NOMO-1 (cell line): Measurements from ENCODE around the gene SLC44A3.

Source experiments
- DNase-seq, 2 experiments: peaks; one replicate each; lab custom pipeline; 2025; ENCODE audit not compliant: unreplicated experiment in 2 of 2; lab: John Stamatoyannopoulos, UW

SLC44A3 gene

DNA sequence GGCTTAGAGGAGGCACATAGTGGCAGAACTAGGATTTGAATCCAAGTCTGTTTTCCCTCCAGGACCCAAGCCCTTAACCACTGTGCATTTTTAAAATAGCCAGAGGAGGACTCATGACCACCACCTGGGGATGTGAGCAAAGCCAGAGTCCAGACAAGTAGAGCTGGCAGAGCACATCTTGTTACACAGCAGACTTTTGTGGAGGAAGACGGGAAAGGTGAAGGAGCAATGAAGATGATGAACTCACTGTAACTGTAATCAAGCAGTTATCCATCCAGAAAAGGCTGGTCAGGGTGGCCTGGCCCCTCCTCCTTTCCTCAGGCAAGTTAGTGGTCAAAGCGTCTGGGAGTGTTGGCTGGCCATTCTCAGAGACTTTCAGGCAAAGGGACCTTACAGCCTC is 50.9 kb downstream of the SLC44A3 start:
- no peak for DNase-seq

DNA sequence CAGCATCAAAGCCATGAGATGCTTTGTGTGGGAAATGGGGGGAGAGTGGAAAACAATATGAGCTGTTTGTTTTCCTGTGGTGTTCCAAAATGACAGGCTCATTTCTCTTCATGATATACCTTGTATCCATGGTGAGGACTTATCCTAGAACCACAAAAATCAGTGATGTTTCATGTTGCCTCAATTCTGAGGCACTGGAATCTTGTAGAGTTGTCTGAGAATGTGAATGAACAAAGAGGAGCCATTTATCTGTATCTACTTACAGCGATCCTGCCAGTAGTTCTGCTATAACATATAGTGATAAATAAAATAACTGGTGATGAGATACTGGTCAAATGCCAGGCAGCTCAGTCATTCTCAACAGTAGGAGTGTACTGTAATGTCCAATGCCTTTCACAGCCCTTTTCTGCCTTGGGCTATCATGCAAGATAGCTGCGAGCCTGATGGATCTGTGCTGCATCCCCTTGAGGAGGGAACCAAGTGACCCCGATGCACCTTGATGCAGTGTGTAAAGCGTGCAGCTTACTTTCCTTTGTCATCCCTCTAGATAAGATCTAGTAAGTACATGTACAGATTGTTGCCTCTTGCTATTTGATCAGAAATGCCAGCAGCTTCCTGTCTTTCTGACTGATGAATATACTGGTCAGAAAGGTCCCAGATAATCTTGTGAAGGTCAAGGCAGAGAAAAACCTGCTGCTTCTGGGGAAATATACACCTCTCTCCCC is 52.8 kb downstream of the SLC44A3 start:
- no peak for DNase-seq

GRCh38 chr1:94873520-94874351 is 53.6 kb downstream of the SLC44A3 start:
- no peak for DNase-seq

- DNase-seq, result no peak
Measured at GRCh38 chr1:94874423-94874822, 54.3 kb downstream of the SLC44A3 start.

DNA sequence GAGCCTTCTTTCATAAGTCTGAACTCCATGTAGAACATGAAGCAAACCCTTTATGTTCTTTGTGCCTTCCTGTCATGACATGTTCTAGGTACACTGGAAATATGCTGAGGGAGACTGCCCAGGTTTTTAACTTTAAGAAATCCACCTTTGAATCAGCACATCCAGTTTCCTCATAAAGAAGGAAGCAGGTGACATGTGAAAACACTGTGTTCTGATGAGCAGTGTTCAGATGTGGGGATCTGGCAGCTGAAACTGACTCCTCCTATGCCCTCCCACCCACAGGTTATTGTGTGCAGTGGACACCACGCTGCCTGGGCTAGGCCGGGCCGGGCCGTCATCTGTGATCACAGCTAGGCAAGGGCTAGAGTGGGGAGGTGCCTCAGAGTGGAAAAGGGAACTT is 55.6 kb downstream of the SLC44A3 start:
- DNase-seq, result no peak

- DNase-seq, result peak in 1 of 2 experiments; percentile 0
Measured at GRCh38 chr1:94876362-94876761, 56.2 kb downstream of the SLC44A3 start.

GRCh38 chr1:94878329-94878728 is 58.2 kb downstream of the SLC44A3 start:
- DNase-seq, result no peak

DNA sequence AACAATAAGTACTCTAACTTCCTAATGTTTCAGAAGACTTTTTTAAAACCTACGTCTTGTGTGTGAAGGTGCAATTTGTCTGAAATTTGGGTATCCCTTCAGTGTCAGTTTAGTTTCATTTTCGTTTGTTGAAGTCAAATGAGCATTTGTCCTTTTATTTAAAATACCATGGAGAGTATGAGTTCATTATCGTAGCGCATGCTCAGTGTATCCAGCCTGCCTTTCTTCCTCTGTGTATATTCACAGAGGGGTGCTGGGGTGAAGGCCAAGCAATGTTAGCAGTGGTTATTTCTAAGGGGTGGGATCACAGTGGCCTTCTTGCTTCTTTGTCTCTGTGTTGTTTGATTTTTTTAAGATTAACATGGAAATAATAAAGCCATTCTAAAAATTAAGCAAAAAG is 63.5 kb downstream of the SLC44A3 start:
- no peak for DNase-seq

DNA sequence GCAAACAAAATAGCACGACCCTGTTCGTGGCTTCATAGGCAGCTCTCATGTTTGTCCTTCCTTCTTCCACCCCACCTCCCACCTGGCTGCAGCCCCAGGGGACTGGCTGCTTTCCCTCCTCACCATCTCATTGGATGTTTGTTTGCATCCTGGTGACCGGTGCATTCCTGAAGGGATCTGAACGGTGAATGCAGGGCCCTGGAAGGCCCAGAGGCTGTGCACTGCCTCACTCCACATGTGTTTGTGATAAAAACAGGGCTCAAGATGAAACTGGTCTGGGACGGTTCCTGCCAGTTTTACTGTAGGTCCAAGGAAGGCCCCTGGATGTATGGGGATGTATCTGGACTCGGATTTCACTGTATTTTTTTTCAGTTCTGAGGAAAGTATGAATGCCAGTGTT is 63.9 kb downstream of the SLC44A3 start:
- no peak for DNase-seq

DNA sequence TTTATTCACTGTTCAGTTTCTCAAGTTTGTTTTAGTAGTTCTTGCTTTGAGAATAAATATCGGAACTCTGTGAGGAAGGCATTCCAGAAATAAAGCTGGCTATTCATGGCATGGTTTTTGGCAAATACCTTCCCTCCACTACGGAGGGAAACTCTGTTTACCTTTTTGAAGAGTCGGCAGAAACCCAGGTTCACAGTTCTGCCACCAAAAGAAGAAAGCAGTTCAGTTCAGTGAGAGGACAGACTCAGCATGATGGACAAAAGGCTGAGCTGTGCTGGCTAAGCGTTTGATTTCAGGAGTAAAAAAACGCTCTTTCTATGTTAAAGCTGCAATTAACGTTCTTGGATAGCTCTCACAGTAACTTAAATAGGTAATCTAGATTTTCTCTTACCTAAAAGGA is 64.3 kb downstream of the SLC44A3 start:
- no peak for DNase-seq

DNA sequence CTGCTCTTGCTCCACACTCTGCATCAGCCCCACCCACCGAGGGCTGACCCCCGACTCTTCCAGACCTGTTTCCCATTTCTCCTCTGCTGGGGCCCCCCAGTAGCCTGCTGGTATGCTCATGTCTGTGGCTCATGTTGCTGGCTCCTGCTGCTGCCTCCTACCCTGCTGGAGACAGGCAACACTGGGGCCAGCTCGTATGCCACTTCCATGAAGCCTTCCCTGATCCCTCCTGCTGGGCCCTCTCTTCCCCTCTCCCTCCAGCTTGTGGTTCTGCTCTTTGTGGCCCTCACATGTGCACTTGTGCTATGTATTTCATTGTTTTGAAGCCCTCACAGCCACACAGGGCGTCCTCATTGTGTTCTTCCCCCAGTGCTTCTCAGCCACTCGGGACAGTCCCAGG is 66.2 kb downstream of the SLC44A3 start:
- DNase-seq, result no peak

DNA sequence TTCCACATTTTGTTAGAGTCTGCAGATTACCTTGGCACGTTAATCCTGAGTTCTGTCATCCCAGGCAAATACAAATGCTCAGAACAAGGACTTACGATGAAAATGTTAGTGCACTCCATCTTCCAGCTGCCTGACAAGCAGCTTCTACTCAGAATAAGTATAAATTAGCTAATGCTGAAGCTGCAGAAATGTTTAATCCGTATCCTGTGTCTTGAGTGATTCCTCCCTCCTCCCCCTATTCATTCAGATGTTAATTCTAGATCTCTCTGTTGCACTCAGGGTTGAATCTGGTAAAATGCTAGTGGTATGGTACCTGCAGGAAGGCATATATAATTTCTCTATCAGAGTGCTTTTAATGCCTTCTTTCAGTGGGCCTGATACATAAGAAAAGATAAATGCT is 66.9 kb downstream of the SLC44A3 start:
- no peak for DNase-seq

DNA sequence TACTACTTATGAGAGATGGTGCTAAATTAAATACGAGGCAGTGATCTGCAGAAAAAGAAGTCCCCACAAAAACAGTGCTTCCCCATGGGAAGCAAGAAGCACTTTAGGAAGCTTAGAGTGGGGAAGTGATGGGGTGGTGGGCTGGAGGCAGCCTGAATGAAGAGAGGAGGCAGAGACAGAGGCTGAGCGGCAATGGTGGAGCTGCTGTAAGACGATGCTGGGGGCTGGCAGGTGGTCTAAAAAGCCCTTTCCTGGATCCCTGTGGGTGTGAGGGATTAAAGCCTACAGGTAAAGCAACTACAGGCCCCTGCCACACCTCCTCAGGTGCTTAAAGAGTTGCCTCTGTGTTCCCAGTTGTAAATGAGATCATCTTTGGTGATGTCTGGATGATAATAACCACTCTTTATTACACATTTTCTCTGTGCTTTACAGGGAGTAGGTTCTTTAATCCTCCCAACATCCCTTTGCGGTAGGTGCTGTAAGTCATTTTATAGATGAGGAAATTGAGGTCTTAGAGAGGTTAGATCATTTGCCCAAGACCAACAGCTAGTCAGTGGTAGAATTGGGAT is 67.5 kb downstream of the SLC44A3 start:
- no peak for DNase-seq

DNA sequence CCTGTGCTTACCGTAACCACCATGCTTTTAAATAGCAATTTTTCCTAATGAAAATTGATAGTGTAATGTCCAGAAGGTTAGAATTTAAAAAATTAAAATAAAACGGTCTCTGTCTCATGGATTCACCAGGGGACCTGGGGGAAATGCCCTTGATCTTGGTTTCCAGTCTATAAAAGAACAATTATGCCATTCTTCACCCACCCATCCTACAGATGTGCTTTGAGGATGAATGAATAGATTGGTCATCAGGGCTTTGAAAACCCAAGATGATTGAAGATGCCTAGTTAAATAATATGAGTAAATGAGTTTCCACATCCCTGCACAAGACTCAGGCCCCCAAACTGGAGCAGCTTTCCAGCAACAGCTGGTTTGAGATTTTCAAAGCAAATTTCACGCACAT is 68.0 kb downstream of the SLC44A3 start:
- no peak for DNase-seq

DNA sequence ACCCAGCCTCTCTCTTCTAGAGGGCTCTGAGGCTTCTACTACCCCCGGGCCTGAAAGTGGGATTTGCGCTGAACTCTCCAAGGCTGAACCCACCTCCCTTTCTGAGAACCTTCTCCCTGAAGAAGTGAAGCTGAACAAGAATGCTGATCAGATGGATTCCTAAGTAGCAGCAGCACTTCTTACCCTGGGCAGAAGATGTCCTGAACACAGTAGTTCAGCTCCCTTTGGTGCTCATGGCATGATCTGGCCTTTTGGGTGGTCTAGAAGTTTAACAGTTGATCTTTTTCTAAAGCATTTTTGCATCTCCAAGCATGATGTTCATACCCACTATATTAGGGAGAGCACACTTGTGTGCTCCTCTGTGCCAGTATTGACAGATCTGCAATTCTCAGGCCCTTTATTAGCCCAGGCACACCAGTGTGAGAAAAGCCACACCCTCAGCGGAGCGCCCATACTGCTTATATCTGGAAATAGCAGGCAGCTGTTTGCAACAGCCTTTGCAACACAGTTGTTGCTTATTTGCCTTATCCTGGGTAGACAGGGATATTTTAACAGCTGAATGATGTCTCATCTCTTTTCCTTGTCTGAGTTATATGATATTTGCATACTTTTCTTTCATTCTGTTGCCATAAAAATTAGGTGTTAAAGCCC is 72.6 kb downstream of the SLC44A3 start:
- DNase-seq, result no peak

- no peak for DNase-seq
Measured at GRCh38 chr1:94894630-94895029, 74.5 kb downstream of the SLC44A3 start.

DNA sequence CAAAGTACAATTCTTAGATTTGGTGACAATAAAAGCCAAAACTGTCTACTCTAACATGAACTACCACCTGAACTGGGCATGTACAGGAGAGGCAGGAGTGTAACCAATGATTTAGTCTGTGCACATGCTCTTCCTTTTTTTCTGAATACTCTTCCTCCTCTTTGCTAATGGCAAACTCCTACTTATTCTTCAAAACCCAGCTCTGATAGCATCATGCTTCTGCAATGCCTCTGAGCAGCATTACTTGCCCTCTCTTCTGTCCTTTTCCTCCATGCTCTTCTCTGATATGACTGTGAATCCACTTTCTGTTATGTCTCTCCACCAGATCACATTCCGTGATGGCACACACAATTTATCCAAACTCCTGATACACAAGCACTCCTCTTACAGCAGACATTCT is 75.4 kb downstream of the SLC44A3 start:
- DNase-seq, result no peak

DNA sequence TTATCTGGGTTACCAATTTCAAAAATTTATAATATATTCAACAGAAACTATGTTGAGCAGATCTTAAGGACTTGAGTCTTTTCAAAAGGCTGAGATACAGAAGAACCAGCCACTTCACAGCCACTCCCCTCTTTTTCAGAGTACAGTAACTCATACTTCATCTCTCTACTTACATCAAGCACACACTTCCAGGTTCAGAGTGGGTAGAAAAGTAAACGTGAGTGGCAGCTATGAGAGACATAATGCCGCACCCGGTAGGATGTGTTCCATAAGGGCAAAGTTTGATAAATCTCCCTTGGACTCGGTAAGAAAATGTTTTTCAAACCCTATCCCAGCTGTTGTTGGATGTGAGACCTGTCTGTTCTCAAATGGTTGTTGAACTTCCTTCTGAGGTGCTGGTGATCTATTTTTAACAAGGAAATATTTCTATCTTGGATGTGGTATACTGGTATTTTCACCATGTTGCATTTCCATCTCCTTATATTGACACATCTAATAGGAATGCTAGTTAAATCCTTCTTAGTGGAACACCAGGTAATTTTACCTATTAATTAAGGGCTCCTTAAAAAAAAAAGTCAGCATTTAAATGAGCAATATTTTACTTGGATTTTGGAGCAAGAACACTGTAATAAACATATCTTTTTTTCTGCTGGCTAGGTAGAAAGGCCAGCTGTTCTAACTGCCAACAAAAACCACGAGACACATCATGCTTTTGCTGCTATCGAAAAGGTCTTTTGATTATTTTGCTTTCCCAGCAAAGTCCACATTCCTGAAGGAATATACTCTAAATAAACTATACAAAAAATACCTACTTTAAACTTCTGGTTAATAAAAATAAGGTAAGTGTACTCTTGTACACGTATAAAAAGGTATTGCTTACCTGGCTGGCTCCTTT is 78.6 kb downstream of the SLC44A3 start:
- no peak for DNase-seq

GRCh38 chr1:94899756-94900155 is 79.6 kb downstream of the SLC44A3 start:
- DNase-seq, result no peak

GRCh38 chr1:94901841-94902240 is 81.7 kb downstream of the SLC44A3 start:
- DNase-seq, result no peak
